ENCODE measurements around the gene COL11A1.
"Not testable (repeated sequence)": the region's sequence is repeated elsewhere in the genome, so short reads cannot be mapped to it uniquely, and the experiment has no call there.

DNA sequence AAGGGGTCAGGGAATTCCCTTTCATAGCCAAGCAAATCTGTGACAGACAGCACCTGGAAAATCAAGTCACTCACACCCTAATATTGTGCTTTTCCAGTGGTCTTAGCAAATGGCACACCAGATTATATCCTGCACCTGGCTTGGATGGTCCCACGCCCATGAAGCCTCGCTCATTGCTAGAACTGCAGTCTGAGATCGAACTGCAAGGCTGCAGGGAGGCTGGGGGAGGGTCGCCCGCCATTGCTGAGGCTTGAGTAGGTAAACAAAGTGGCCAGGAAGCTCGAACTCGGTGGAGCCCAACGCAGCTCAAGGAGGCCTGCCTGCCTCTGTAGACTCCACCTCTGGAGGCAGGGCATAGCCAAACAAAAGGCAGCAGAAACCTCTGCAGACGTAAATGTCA, 281.6 kb downstream of the COL11A1 start:
- TF ChIP-seq, protein P1, sequence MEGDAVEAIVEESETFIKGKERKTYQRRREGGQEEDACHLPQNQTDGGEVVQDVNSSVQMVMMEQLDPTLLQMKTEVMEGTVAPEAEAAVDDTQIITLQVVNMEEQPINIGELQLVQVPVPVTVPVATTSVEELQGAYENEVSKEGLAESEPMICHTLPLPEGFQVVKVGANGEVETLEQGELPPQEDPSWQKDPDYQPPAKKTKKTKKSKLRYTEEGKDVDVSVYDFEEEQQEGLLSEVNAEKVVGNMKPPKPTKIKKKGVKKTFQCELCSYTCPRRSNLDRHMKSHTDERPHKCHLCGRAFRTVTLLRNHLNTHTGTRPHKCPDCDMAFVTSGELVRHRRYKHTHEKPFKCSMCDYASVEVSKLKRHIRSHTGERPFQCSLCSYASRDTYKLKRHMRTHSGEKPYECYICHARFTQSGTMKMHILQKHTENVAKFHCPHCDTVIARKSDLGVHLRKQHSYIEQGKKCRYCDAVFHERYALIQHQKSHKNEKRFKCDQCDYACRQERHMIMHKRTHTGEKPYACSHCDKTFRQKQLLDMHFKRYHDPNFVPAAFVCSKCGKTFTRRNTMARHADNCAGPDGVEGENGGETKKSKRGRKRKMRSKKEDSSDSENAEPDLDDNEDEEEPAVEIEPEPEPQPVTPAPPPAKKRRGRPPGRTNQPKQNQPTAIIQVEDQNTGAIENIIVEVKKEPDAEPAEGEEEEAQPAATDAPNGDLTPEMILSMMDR (conservative IDR thresholded peaks at IDR 0.05): not testable (repeated sequence)
- not testable (repeated sequence) for TF ChIP-seq EZH2 (IDR thresholded peaks at IDR 0.05; ENCODE audit: low read depth)

Measured in PC-9 (cell line).